Suppressor macrophage (primary cell): Measurements from ENCODE around the gene CLINT1.
"Not testable (repeated sequence)": the region's sequence is repeated elsewhere in the genome, so short reads cannot be mapped to it uniquely, and the experiment has no call there.

Experiments
- DNase-seq, 4 experiments: peaks; one replicate each; pipeline ENCODE4 v3.0.0-alpha.2; 2020 to 2022
- total RNA-seq, 17 experiments: gene quantifications; one replicate each; lab custom pipeline; 2026; ENCODE audit warnings: mixed read lengths in 6 of 17, inconsistent platforms in 3 of 17; lab: John Stamatoyannopoulos, UW

Gene CLINT1
- 71.7 to 124 (median 99.3) reads per million in 17 experiments for total RNA-seq

DNA sequence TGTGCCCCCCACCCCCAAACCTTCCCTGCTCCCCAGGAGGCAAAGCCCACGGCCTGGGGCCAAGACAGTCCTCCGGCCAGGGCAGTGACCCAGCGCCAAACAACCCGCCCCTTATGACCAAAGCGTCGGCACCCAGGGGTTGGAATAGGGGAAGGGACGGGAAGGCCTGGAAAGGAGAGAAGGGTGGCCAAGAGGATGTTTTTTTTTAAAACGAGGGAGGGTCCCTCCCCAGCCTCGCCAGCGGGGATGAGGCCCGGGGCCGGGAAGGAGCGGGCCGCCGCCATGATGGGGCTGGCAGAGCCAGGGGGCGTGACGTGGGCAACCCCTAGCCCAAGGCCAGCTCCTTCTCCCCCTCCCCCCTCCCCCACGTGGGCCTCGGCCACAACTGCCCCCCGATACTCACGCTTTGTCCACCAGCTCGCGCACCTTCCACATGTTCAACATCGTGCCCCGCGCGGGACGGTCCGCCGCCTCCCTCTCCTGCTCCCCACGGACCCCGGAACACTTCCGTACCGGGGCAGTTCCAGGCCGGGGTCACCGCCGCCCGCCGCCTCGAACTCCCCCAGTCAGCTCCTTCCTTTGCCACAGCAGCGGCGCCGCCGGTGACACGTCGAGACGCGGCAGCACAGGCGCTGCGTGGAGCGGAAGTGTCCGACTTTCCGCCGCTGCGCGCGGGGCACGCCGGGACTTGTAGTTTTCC lies at the start of gene CLINT1:
Gene CLINT1 (minus strand): TSS at position 619 of the 700 bp plus-strand sequence. CDS start 175 bp downstream, at position 444.
- DNase-seq = peak; percentile 93 to 97 (median 95)

DNA sequence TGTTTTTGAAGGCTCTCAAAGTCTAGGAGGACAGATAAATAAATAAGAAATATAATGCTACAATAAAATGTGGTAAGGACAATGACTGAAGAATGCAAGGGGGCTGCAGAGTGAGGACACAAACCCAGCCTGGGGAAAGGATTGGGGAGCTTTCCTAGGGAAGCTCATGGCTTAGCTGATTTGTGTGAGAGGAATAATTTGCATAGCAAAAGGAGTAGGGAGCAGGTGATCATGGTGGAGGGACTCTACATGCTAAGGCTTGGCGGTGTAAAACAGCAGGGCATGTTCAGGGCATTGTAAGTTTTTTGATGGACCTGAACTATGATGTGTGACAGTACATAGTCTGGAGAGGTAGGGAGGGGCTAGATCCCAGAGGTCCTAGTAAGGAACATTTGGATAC lies 49.5 kb upstream of the CLINT1 start:
- DNase-seq = no peak

DNA sequence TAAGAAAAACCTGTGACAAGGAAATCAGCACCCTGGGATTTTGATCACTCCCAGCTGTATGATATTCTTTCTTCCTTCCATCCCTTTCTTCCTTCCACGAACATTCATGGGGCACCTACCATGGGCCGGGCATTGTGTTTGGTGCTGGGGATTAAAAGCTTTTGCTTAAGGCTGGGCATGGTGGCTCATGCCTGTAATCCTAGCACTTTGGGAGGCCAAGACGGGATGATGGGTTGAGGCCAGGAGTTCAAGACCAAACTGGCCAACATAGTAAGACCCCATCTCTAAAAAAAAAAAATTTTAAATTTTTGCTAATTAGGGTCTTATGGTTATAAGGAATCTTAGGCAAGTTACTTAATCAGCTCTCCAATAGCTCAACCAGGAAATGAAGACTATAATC lies 48.5 kb upstream of the CLINT1 start:
- no peak for DNase-seq

DNA sequence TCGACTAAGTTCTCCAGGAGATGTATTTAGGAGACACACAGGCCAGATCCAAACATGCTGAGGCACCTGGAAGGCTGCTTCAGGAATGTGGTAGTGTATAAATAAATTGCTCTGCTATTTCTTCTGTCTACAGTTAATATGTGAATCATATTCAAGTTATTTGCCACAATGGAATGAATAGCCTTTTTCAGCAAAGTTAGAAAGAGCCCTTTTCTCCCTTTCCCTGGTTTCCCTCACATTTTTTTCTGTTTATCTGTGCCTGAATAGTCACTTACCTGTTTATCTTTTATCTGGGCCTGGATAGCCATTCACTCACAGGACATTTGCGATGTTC lies 44.1 kb upstream of the CLINT1 start:
- no peak for DNase-seq

DNA sequence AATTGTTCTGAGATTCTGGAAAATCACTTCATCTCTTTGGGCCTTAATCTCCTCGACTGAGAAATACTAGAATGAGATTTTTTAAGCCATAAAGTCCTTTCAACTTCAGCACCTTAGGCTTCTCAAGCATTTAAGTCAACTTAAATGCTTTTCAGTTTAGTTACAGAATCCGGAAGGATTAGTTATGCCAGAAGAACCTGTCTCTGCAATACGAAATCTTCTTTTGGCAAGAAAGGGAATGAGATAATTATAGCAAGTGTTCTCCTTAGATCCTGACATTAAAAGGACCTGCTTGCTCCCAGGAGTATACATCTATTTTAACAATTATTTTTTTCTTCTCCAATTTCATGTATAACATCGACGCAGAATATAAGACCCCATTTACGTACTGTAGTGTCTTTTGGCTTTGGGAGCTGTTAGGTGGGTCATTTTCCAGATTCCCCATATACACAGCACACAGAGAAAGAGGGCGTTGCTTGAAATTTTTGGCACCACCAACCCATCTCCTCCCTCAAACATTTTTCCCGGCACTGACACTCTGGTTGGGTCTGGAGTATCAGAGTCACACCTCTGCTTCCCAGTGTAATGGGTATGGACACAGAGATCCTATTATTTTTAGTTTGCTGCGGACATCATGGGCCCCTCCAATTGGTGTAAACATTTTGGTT lies 43.6 kb upstream of the CLINT1 start:
- no peak for DNase-seq

DNA sequence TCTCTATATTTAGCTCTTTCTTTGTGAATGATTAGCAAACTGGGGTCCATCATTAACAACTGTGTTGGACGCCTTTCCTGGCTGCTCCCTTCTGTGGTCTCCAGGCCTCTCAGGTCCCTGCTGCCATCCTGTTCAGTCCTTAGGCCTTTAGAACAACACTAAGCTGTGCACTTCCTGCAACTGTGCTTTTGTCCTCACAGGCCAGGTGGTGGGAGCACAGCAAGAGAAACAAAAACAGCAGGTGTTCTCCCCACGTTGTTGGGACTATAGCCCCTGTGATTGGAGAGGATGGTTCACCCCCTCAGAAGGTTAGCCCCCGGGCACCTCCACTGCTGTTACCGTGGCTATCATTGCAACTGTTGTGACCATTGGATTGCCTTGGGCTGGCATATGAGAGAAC lies 41.7 kb upstream of the CLINT1 start:
- DNase-seq = no peak

DNA sequence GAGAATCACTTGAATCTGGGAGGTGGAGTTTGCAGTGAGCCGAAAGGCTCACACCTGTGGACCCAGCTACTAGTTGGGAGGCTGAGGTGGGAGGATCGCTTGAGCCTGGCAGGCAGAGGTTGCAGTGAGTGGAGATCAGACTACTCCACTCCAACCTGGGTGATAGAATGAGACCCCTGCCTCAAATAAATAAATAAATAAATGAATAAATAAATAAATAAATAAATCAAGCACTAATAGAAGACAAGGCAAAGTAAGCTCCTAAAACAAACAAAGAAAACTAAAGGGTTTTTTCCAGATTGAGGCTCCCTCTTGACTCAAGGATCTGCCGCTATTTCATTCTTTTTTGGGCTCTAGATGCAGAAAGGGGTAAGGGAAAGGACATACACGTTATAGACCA lies 34.7 kb upstream of the CLINT1 start:
- DNase-seq = no peak

DNA sequence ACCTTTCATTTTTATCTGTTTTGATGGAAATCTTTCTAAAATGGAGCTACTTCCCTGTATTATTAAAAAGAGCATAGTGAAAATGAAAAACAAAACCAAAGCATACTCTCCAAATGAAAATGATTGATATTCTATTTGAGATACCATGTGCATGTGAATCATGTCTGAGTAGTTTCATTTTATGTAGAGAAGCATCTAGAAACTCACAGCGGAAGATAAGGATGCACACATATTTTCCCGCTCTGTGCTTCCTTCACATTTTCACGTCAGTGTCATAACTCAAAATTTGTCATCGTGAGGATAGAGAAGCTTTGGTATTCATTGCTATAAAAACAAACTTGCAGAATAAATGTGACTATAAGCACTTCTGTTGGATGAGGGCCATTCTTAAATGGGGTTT lies 34.0 kb upstream of the CLINT1 start:
- DNase-seq = no peak

DNA sequence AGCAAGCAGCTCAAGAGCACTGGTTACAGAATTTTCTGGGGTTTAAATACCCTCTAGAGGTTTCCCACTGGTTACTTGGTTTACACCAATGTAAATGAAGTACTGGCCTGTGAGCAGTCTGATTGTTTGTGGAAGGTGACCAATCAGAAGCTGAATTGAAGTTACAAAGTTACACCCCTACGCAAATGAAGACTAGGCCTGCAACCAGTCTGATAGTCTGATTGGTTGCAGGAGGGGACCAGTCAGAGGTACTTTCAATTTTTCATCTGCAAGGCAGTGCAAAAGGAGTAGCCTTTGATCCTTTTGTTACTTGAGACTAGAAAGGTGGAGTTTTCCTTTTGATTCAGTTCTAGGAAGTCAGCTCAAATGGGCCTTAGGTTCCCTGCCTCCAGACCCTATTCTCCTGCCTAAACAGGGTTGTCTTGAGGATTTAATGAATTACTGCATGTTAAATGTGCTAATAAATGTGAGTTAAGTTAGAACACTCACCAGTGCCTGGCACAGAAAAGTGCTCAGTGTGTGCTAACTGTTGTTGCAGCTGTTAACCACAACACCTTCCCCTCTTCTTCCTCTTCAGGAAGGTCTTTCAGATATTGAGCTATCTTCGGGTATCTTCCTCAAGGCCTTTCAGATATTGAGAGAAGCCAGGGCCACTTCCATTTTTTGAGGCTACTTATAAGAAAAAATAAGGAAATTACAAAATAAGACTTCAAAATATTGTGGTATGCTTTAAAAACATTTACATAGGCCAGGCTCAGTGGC lies 32.1 kb upstream of the CLINT1 start:
- DNase-seq = peak in 2 of 4 experiments; percentile 26 to 35

DNA sequence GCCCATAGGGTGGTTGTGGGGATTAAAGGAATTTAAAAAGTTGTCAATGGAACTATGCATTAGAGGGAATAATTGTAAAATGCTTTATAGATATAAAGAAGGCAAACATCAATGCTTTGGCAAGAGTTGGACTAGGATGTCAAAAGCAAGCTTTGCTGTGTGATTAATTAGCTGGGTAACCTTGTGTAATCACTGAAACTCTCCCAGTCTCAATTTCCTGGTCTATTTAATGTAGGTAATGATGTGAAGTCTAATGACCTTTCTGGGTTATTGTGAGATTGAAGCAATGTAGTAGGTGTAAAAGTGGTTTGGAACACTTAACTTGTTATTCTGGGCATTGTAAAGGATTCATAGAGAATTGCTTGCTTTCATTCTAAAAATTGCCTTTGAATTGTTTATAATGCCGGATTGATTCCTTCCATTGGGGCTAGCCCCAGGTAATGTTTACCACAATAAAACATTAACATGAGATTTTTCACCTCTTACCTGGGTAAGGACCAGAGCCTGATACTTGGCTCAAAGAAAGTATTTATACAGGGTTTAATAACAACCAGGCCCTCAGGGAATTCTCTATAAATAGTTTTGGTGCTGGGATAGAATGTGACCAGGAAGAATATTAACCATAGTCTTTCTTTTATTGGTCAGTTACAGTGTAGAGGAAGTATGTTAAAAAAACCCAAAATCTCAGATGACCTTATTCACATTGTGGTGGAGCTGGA lies 30.0 kb upstream of the CLINT1 start:
- no peak for DNase-seq

DNA sequence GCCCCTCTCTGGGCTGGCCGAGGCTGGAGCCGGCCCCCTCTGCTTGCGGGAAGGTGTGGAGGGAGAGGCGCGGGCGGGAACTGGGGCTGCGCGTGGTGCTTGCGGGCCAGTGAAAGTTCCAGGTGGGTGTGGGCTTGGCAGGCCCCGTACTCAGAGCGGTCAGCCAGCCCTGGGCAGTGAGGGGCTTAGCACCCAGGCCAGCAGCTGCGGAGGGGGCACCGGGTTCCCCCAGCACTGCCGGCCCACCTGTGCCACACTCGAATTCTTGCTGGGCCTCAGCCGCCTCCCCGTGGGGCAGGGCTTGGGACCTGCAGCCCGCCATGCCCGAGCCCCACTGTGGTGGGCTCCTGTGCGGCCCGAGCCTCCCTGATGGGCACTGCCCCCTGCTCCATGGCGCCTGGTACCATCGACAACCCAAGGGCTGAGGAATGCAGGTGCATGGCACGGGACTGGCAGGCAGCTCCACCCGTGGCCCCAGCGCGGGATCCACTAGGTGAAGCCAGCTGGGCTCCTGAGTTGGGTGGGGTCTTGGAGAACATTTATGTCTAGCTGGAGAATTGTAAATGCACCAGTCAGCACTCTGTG lies 27.9 kb upstream of the CLINT1 start:
- no peak for DNase-seq

DNA sequence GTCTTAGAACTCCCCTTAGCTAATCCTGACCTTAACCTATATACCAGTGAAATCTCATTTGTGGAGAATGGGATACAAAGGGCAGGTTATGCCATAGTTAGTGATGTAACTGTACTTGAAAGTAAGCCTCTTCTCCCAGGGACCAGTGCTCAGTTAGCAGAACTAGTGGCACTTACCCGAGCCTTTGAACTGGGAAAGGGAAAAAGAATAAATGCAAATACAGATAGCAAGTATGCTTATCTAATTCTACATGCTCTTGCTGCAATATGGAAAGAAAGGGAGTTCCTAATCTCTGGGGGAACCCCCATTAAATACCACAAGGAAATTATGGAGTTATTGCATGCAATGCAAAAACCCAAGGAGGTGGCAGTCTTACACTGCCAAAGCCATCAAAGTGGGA lies 26.1 kb upstream of the CLINT1 start:
- not testable (repeated sequence) for DNase-seq

DNA sequence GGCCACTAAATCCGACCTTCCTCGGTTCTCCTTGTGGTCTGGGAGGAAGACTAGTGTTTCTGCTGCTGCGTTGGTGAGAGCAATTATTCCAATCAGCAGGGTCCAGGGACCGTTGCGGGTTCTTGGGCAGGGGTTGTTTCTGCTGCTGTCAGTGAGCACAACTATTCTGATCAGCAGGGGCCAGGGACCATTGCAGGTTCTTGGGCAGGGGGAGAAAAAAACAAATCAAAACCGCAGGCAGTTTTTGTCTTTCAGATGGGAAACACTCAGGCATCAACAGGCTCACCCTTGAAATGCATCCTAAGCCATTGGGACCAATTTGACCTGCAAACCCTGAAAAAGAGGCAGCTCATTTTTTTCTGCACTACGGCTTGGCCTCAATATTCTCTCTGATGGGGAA lies 22.6 kb upstream of the CLINT1 start:
- DNase-seq = not testable (repeated sequence)

DNA sequence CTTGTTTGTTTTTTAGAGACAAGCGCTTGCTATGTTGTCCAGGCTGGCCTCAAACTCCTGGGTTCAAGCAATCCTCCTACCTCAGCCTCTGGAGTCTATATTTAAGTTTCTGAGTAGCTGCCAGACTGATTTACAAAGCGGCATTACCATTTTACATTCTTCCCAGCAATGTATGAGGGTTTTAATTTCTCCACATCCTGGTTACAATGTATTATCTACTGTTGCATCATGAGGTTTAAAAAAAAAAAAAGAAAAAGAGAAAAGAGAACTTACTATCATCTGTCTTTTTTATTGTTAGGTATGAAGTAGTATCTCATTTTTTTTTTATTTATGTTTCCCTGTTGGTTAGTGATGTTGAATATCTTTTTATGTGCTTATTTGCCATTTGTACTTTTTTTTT lies 18.9 kb upstream of the CLINT1 start:
- DNase-seq = peak in 2 of 4 experiments; percentile 26 to 30

DNA sequence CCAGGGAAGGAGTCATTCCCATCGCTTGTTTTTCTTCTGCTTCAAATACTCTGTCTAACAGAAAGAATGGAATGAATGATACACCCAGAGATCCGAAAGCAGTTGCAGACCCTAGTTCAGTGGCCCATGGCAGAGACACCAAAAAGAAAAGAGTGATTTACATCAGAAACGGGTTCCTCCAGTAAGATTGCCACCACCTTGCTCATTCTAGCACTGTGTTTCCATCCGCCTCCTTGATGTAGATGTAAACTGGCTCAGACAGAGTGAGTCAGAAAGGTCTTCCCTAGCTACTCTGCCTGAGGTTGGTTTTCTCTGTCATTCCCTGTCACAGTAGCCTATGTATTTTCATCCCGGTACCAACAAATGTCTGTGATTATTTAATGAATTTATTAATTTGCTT lies 15.9 kb upstream of the CLINT1 start:
- DNase-seq = no peak

DNA sequence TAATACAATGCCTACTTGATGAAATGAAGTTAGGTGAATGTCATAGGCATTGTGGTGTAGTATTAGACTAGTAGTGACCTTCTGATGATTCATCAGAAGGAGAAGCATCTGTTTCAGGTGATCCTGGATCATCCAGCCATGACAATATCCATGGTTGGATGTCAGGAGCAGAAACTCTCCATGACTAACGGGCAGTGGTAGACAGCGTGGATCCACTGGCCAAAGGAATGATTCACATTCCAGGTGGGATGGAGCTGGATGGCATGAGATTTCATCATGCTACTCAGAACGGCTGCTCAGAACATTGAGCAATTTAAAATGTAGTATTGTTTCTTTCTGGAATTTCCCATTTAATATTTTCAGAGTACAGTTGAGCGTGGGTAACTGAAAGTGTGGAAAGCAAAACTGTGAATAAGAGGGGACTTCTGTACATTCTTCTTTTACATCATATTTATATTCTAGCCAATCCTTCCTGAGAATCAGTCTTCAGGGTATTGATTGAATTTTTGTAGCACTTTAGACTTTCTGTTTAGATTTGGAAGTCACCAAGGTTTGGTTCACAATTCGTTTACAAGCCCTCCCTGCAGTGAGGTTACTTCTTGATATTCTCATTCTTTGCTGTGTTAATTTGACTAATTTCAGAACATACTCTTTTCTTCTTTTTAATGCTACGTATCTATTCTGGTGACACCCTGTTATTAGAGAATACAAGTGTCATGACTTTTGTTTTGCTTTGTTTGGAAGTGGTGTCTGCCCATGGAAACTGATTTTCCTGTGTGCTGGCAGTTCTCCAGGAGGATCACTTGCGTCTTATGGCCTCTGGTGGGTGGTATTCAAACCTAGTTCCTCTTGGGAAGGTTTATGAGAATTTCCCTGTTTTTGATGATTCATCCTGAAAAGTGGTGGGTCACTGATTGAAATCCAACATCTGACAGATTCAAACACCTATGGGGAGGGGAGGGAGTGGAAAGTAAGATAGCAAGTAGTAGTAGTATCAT lies 12.2 kb upstream of the CLINT1 start:
- peak; percentile 82 to 92 (median 82) for DNase-seq

DNA sequence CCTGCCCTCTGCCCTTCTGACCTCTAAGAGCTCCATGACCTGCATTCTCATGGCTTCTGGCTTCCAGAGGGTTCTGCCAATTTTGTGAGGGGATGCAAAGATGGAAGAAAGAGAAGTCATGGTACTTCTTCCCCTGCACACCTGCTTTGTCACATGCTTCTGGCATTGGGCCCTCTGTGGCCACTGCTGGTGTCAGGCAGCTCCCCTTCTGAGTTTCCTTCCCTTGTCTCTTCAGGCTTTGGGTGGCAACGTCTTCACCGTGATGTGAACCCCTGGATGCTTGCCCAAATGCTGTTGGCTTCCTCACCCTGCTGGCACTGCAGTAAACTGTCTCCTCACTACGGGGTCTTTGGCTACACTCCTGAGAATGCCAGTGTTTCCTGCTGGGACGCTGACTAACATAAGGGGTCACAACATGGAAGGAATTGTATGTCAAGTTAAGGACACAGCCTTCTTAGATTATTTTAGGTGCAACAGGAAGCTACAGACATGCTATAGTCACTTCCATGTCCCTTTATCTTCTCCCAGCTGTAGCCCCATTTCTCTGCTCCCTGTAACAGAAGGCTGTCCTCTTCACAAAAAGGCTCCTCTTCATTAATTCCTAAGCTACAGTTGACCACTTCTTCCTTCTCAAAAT lies 8.9 kb upstream of the CLINT1 start:
- DNase-seq = no peak

DNA sequence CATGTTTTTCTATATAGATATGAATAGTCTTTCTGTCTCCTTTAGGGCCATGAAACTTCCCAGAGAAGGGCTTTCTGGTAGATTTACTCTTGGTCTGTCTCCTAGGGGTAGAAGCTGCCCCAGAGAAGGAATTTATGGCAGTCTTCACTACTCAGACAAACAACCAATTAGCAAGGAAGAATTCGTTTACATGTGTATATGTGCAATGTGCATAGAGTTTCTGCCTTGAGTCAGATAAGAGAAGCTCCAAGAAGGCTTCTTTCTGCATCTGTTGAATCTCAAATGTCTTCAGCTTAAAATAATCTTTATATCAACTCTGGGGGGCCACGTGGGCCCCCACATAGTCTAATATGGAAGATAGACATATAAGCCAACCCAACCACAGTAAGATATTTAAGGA lies 7.6 kb upstream of the CLINT1 start:
- DNase-seq = no peak

DNA sequence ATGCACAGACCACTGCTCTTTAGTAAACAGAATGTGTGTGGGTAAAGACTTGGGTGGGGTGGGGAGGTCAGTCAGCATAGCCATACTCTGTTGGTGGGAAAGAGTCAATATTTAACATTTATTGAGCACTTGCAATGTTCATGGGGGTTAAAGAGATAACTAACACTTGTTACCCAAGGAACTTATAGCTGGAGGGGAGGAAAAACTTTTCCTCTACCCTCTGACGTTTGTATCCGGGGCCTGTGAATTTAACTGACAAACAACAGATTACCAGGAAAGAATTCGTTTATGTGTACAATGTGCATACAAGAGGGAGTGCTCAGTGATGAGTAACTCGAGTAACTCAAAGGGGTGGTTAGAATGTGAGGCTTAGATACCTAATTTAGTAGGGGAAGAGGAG lies 6.8 kb upstream of the CLINT1 start:
- no peak for DNase-seq

DNA sequence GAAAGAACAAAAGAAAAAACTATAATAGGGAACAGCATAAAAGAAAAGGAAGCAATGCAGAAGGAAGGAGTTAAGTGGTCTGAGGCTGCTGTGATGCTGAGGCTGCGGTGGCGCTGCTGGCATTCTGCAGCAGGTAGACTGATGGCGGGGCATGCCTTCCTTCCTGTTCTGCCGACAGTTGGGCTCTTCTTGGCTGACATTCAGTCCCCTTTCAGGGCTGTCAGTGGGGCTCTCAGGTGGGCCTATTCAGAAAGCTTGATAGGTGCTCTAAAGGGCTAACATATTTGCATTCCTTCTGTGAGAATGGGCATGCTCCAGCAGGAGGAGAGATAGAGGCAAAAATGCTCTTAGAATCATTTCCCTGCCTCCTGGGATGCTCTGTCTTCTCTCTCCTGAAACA lies 5.1 kb upstream of the CLINT1 start:
- DNase-seq = no peak
